GM18498 (cell line): Measurements from ENCODE around the gene ABTB1.

Experiments
- ATAC-seq: cut with Tn5 transposase; IDR thresholded peaks from one replicate; pipeline ENCODE4 v1.9.1; 2021; ENCODE audit warnings: mild to moderate bottlenecking, moderate library complexity; ENCODE audit not compliant: unreplicated experiment

ABTB1 gene

GRCh38 chr3:127719369-127719768 is 46.6 kb downstream of the ABTB1 start:
- ATAC-seq = no peak

DNA sequence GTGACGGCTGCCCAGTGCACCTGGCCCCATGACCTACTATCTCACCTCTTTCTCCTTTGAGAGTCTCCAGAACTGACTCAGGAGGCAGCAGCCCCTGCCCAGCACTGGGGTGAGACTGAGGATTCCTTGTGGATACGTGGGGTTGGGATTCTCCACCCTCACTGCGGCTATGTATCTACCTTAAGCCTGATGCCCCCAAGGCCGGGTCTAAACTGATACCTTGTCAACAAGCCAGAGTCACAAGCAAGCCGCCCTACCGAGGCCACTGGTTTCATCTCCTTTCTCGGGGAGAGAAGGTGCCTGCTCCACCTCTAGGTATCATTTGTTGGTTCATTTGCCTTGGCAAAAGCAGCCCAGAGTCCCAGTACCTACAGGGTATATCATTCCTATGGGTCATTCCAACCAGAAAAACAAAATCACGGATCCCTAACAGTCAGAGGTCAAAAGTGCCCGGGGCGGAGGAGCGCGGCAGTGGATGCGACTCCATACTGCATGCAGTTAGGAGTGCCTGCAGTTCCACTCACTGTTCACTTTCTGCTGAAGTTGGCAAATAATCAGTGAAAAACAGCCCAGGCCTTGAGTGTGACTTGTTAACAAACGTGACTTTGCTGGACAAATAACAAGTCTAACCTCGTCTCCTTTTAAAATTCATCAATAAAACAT is 47.5 kb downstream of the ABTB1 start:
- no peak for ATAC-seq

DNA sequence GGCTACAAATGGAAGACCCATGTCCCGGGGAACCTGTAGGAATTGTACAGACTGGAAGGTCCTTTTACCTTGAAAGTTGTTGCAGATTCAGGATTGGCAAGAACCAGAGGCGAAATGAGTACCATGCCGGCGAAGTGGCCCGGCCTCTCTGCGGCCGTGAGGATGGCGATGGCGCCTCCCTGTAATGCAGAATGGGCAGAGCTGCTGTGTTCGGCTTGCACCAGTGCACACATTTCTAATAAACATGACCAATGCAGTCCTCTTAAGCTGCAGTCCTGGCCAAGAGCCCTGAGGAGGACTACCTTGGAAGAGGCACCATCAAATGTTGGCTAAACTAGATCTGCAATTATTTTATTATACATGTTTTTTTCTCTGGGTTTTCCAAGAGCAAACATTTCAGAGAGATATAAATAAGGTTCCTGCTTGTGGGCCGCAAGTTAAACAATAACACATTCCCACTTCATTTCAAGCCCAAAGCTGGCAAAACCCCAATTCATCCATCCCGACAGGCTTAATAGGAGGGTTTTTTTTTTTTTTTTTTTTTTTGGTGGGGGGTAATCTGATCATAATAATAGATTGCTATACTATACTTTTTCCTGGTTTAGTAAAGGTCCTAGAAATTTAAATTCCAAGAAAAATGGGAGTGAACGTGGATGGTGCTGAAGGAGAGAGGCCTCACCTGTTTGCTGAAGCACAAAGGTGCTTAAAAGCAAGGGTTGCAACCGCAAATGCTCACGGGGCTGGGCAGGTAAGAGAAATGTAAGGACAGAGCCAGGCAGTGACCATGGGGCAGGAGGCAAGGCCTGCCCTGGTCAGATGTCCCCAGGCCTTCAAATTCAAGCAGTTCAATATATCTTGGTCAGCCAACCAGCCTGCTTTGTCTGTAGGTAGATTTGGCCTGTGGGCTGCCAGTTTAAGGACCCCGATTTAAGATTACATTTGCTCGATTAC is 48.5 kb downstream of the ABTB1 start:
- ATAC-seq = no peak

DNA sequence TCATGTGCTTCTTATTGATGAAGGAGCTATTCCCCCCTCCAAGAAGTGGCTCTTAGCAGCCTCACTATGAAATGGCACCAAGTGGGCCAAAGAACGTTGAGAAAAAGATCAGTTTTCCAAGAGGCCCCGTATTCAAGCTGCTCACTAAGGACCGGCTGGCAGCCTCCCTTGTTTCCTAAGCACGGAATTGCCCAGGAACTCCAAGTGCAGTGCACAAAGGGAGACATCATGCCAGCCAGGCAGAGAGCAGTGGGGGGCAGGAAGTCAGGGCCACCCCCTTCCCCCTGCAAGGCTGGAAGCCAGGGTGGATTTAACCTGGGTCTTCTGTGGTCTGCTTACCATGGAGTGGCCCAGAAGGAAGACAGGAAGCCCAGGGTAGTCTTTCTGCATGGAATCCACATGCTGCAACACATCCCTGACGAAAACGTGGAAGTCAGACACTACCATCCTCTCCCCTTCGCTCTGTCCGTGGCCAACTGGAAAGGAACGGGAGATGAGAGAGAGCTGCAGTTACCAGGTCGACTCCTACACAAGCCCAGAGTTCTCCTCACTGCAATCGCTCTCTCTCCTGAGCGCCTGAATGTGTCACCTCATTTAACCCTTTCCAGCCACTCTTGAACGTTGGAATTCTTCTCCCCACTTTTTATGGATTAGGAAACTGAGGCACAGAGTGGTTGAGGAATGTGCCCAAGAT is 49.5 kb downstream of the ABTB1 start:
- no peak for ATAC-seq

DNA sequence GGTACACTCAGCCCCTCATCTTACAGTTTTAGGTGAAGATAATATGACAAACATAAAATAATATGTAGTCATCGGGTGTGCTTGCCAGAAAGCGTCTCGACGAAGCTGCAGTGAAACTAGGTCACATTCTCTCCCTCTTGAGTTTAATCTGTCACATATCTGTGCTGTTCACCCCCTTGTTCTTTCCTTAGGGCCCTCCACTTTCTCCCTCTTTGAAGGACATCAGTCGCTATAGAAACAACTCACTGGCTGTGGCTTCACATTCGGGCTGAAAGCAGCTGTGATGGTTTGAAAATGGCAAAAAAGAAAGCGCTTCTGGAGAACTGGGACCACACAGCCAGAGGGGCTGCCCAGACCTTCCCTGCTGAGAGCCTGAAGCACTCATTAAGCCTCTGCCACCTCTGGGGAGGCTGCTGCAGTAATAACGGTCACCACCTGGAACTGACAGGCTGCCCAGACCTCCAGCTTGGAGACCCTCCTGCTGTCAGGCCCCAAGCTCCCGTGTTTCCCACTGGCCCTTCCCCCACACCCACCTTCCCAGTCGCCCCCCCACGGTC is 50.3 kb downstream of the ABTB1 start:
- no peak for ATAC-seq

GRCh38 chr3:127726894-127727293 is 54.1 kb downstream of the ABTB1 start:
- no peak for ATAC-seq

GRCh38 chr3:127728417-127729015 is 55.8 kb downstream of the ABTB1 start:
- ATAC-seq = no peak

- no peak for ATAC-seq
Observed at GRCh38 chr3:127729556-127730056, 56.9 kb downstream of the ABTB1 start.

DNA sequence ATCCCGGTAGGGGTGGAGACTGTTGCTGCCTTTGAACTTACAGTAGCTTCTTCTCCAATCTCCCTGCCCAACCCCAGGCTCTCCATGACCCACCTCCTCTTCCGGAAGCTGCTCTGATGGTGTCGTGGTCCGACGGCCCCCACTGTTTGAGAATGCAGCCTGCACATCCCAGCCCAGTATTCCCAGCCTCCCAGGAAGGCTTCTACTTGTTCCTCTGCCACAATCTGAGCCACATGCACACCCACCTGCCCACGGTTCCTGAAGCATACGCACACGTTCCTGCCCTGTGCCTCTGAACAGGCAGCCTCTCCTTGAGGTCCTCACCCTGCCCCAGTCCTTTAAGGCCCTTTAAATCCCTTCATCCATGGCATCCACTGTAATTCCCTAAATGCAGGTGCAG is 57.4 kb downstream of the ABTB1 start:
- ATAC-seq = no peak
